Measurements from ENCODE around the gene FNDC3B. TPM values are rescaled to one million over a fixed set of nuclear protein-coding genes. Genes with fewer than 3 reads are reported as not detected.

The FNDC3B gene
- total RNA-seq, 2 experiments from 2014 or later = 10.6 to 12.0 TPM

DNA sequence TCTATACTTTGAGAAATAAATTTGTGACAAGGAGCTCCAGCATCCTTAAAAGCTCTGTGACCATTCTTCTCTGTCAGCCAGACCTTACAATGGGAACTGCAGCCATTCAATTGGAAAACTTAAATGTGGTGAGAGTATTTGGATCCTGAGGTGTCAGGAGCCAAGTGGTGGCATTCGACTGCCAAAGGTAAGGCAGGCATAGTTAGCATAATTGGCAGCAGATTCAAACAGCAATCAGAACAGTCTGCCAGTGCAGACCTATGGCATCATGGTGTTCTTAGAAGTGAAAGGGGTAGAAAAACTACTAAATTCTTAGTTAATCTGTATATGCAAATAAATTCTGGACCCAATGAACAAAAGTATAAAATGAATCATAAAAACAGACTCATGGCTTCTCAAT, 18.2 kb upstream of the FNDC3B start:
- Mint-ChIP-seq H3K27me3 (peaks cover 3% of the 10 kb centered on the region), H3K4me1 (ENCODE audit: low read depth) (no peaks in the 10 kb centered on the region), H3K4me3 (no peak overlapping the region), H3K9me3 (no peaks in the 10 kb centered on the region), H3K27ac (no peak overlapping the region), H3K36me3 (ENCODE audit: low read depth) (no peaks in the 10 kb centered on the region)
- intact Hi-C loops (cut with micrococcal nuclease) = no loop called here
- DNase-seq = no peak
- POLR2A ChIA-PET = no interaction called here
- TF ChIP-seq, protein P1, sequence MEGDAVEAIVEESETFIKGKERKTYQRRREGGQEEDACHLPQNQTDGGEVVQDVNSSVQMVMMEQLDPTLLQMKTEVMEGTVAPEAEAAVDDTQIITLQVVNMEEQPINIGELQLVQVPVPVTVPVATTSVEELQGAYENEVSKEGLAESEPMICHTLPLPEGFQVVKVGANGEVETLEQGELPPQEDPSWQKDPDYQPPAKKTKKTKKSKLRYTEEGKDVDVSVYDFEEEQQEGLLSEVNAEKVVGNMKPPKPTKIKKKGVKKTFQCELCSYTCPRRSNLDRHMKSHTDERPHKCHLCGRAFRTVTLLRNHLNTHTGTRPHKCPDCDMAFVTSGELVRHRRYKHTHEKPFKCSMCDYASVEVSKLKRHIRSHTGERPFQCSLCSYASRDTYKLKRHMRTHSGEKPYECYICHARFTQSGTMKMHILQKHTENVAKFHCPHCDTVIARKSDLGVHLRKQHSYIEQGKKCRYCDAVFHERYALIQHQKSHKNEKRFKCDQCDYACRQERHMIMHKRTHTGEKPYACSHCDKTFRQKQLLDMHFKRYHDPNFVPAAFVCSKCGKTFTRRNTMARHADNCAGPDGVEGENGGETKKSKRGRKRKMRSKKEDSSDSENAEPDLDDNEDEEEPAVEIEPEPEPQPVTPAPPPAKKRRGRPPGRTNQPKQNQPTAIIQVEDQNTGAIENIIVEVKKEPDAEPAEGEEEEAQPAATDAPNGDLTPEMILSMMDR (IDR thresholded peaks at IDR 0.05) = no peak
- no peak for ATAC-seq
- CTCF ChIA-PET = interaction anchor here (0.6 to 4.4 kb wide), 2 partner anchors 9 to 14 kb away, joined by 3 to 15 read pairs; no protein-coding TSS in a partner anchor

DNA sequence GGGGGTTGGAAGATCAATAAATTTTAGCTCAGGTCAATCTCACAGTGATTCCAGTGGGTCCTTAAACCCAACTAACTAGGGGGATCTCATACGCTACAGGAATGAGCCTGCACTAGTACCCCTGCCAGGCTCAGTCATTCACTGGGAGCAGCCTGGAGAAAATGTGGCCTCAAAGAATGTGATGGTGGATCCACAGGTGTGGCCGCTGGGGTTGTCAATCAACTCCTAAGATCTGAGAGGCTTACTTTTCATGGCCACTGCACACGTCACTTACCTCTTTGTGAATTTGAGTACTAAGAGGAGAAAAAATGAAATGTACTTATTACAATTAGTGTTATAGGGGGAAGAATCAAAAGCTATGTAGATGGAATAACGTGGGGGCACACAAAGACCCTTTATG, 17.5 kb upstream of the FNDC3B start:
- H3K9me3 Mint-ChIP-seq = no peaks in the 10 kb centered on the region
- ATAC-seq (no peak), DNase-seq (no peak)
- intact Hi-C loops (cut with micrococcal nuclease) = no loop called here
- H3K36me3 Mint-ChIP-seq (ENCODE audit: low read depth) = no peaks in the 10 kb centered on the region
- no peaks in the 10 kb centered on the region for H3K4me1 Mint-ChIP-seq (ENCODE audit: low read depth)
- H3K27ac Mint-ChIP-seq = no peak overlapping the region
- peaks cover 3% of the 10 kb centered on the region for H3K27me3 Mint-ChIP-seq
- TF ChIP-seq, protein P1 (IDR thresholded peaks at IDR 0.05) = no peak
- ChIA-PET POLR2A (no interaction called here), CTCF (interaction anchor here (4.4 kb wide), 1 partner anchor 13 kb away, joined by 15 read pairs; no protein-coding TSS in a partner anchor)
- no peak overlapping the region for H3K4me3 Mint-ChIP-seq

DNA sequence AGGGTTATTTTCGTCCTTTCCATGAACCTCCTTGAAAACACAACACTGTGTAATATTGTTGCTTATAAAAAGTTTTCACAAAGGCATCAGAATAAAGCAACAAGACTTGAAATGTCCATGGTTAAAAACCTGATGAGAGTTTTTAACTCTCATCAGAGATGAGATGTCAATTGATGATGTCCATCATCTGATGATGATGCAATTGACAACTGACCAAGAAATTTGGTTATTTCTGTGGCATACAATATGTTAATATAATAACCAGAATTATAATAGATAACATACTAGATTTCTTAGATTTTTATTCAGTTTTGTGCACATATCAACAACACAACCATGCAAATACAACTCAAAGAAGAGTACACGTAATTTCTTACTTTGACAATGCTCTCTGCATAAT, 15.5 kb upstream of the FNDC3B start:
- POLR2A ChIA-PET = no interaction called here
- ATAC-seq (no peak), DNase-seq (no peak)
- CTCF ChIA-PET = no interaction called here
- Mint-ChIP-seq H3K9me3 (no peaks in the 10 kb centered on the region), H3K4me1 (ENCODE audit: low read depth) (no peaks in the 10 kb centered on the region), H3K27me3 (peaks cover 3% of the 10 kb centered on the region), H3K4me3 (no peak overlapping the region), H3K36me3 (ENCODE audit: low read depth) (no peaks in the 10 kb centered on the region), H3K27ac (no peak overlapping the region)
- TF ChIP-seq, protein P1 (IDR thresholded peaks at IDR 0.05) = no peak
- intact Hi-C loops (cut with micrococcal nuclease) = no loop called here

DNA sequence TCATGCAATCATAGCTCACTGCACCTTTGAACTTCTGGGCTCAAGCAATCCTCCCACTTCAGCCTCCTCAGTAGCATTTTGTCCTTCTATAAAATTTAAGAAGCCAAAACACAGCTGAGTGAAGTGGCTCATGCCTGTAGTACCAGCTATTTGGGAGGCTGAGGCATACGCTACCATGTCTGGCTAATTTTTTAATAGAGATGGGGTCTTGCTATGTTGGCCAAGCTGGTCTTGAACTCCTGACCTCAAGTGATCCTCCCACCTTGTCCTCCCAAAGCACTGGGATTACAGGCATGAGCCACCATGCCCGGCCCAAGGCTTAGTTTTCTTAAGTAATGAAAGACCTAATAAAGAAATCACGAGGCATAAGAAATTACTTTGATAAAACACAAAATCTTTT, 14.7 kb upstream of the FNDC3B start:
- peaks cover 3% of the 10 kb centered on the region for H3K27me3 Mint-ChIP-seq
- CTCF ChIA-PET = no interaction called here
- POLR2A ChIA-PET = interaction anchor here (0.6 kb wide), 1 partner anchor 77 kb away, joined by 3 read pairs; no protein-coding TSS in a partner anchor
- intact Hi-C loops (cut with micrococcal nuclease) = no loop called here
- no peak for ATAC-seq
- no peak overlapping the region for H3K27ac Mint-ChIP-seq
- H3K9me3 Mint-ChIP-seq = no peaks in the 10 kb centered on the region
- H3K36me3 Mint-ChIP-seq (ENCODE audit: low read depth) = no peaks in the 10 kb centered on the region
- H3K4me3 Mint-ChIP-seq = no peak overlapping the region
- H3K4me1 Mint-ChIP-seq (ENCODE audit: low read depth) = no peaks in the 10 kb centered on the region
- DNase-seq = no peak
- TF ChIP-seq, protein P1 (IDR thresholded peaks at IDR 0.05) = no peak

DNA sequence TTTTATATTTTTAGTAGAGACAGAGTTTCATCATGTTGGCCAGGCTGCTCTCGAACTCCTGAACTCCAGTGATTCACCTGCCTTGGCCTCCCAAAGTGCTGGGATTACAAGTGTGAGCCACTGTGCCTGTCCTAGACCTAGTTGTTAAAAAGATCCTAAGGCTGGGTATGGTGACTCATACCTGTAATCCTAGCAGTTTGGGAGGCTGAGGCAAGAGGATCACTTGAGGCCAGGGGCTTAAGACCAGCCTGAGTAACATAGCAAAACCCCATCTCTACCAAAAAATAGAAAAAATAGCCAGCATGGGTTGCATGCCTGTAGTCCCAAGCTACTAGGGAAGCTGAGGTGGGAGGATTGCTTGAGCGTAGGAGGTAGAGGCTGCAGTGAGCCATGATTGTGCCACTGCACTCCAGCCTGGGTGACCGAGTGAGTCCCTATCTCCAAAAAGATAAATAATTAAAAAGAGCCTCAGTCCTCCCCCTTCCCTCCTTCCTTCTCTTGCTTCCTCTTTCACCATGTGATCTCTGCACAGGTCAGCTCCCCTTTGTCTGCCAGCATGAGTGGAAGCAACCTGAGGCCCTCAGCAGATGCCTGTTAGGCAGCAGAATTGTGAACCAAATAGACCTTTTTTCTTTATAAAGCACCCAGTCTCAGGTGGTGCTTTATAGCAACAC, 9.8 kb upstream of the FNDC3B start:
- Mint-ChIP-seq H3K4me3 (no peak overlapping the region), H3K27me3 (peaks cover 3% of the 10 kb centered on the region), H3K27ac (no peak overlapping the region), H3K9me3 (no peaks in the 10 kb centered on the region), H3K36me3 (ENCODE audit: low read depth) (no peaks in the 10 kb centered on the region), H3K4me1 (ENCODE audit: low read depth) (no peaks in the 10 kb centered on the region)
- ATAC-seq = no peak
- DNase-seq = no peak
- ChIA-PET POLR2A (interaction anchor here (0.6 kb wide), 1 partner anchor 33 kb away, joined by 3 read pairs; no protein-coding TSS in a partner anchor), CTCF (interaction anchor here (0.6 to 3.7 kb wide), 2 partner anchors 8 to 9 kb away, joined by 3 to 11 read pairs; partner anchors contain the start of gene FNDC3B)
- intact Hi-C loops (cut with micrococcal nuclease) = loop anchor here (10.0 kb wide), 2 partner anchors 275 to 315 kb away; no protein-coding TSS in a partner anchor
- TF ChIP-seq, protein P1 (IDR thresholded peaks at IDR 0.05) = no peak

Measured in activated CD8-positive, alpha-beta T cell treated with anti-CD3 and anti-CD28 coated beads for 36 hours (primary cell).